ENCODE results near the gene CAMK1D.

CAMK1D gene

DNA sequence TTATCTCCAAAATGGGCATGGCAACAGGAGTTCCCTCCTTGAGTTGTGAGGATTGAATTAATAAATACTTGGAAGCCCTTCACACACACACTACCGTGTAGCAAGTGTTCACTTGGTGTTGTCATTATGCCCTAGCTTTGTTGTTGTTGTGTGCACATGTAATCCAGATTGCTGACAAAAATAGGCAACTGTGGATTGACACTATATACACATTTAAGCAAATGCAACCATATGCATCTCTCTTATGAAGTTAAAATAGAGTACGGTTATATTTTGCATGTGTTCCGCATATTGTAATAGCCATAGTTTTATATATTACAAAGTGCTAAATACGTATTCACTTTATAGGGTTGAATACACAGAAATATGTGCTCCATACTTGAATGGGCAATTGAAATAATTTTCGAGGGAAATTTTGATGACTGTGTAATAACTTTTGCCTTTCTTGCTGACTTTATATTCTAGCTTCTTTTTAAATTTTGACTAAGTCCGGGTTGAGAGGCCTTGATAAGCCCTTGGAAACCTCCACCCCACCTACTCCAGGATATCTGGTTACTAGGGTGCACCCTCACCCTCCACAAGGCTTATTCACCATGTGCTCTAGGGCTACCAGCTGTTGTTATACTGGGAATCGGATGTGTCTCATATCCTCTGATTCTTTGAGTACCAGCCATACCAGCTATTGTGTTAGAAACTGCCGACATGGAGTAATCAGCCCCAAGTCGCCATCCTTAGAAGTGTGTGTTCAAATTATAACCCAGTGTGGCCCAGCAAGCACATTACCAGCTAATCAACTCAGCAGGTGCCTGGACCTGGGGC lies 265.0 kb downstream of the CAMK1D start:
- no peak for DNase-seq (ENCODE audit: extremely low read depth, low read depth)

DNA sequence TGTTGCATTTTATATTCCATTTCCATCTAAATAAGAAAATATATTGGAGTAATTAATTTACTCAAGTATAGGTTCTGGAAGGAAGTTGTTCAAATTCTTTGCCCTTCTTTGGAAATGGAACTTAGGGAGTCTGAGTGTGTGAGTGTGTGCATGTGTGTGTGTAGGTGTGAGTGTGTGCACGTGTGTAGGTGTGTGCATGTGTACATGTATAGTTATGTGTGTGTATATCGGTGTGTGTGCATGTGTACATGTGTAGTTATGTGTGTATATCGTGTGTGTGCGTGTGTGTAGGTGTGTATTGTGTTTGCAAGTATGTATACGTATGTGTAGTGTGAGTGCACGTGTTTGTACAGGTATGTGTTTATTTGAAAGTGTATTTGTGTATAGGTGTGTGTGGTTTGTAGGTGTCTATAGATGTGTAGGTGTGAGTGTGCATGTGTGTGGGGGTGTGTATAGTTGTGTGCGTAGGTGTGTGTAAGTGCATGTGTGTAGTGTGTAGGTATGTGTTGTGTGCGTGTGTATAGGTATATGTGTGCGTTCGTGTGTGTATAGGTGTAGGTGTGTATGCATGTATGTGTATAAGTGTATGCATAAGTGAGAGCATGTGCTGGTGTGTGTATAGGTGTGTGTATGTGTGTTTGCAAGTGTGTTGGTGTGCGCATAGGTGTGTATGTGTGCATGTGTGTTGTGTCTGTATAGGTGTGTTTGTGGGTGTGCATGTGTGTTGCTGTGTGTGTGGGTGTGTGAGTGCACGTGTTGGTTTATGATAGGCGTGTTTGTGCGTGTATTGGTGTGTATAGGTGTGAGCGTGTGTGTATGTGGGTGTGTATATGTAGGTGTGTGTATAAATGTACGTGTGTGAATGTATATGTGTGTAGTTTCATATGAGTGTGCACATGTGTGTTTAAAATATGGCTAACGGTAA lies 266.2 kb downstream of the CAMK1D start:
- TF ChIP-seq CTCF (IDR thresholded peaks at IDR 0.05; ENCODE audit: low read depth, low read length), result no peak
- no peak for DNase-seq (ENCODE audit: extremely low read depth, low read depth)

More for the DNA sequence above, 265.0 kb downstream of the CAMK1D start:
- no peak for TF ChIP-seq CTCF (IDR thresholded peaks at IDR 0.05; ENCODE audit: low read depth, low read length)

DNA sequence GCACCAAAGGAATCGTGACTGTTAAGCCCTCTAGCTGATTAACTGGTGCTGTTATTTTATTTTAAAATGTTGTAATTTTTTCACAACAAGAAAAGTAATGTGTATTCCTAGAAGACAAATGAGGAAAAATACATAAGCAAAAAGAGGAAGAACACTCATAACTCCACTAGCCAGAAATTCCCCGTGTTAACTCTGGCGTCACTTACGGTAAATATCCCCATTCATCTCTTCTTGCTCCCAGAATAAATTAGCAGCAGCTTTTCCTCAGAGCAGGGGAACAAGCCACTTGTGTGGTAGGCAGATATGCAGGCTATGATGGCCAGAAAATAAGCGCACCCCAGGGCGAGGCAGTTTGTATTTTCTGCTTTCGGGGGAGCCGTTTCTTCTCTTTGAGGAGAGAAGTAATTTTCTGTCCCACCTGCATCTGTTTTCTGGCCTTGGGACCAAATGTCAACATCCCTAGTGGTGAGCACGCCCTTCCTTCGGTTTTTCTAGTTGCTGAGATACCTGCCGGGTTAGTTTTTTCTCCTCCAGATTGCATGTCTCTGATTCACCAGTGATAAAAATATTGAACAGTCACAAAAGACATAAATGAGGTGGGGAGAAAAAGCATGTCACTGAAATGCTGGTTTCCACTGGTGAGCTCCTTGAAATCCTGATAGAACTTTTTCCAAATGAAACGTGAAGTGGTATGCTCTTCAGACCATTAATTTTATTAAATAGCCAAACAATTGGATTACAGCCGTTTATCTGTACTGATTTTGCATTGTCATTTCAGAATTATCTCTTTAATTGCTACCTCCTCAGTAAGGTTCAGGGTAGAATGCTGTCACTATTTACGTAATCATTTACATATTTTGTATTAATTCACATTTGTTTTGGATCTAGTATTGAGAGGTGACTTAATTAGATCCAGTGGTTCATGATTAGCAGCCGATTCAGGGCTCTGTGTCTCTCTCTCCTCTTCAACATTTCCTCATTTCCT lies 268.1 kb downstream of the CAMK1D start:
- TF ChIP-seq CTCF (IDR thresholded peaks at IDR 0.05; ENCODE audit: low read depth, low read length), result no peak
- no peak for DNase-seq (ENCODE audit: extremely low read depth, low read depth)

DNA sequence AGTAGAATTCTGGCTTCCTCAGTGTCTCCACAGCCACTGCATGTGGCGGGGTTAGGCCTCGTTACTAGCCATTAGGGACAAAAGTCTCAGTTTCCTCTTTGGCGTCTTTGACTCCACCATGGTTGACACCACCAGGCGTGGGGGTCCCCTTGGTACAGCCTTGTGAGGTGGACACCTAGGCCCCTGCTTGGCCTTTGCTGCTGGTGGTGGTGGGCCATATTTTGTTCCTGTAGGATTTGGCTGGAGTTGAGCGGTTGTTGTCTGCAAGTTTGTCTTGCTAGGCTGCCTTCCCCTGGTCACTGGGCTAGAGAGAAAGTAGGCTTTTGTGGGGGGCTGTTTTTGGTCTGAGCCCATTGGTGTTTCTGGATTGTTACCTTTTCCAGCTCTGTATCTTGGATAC lies 272.7 kb downstream of the CAMK1D start:
- TF ChIP-seq CTCF (IDR thresholded peaks at IDR 0.05; ENCODE audit: low read depth, low read length), result no peak
- no peak for DNase-seq (ENCODE audit: extremely low read depth, low read depth)

- no peak for DNase-seq (ENCODE audit: extremely low read depth, low read depth)
- TF ChIP-seq CTCF (IDR thresholded peaks at IDR 0.05; ENCODE audit: low read depth, low read length), result no peak
Observed at GRCh38 chr10:12622691-12623090, 273.3 kb downstream of the CAMK1D start.

- no peak for DNase-seq (ENCODE audit: extremely low read depth, low read depth)
Observed at GRCh38 chr10:12625393-12626023, 276.2 kb downstream of the CAMK1D start.

More at GRCh38 chr10:12625393-12626023, 276.2 kb downstream of the CAMK1D start:
- TF ChIP-seq CTCF (IDR thresholded peaks at IDR 0.05; ENCODE audit: low read depth, low read length), result no peak

Data from AG09319 (cell line).